Muscle layer of colon (tissue), 2 donors: ENCODE measurements around the gene AUTS2.

Experiments
- H3K27ac ChIP-seq: one replicate; pipeline ENCODE4 v1.7.0; 2013; ENCODE audit warnings: low read depth, mild to moderate bottlenecking, low read length, moderate library complexity
- H3K27me3 ChIP-seq, 2 donors: one replicate each; pipeline ENCODE4 v1.7.0; 2013; ENCODE audit warnings: low read length in 2 of 2, mild to moderate bottlenecking in 2 of 2; ENCODE audit not compliant: insufficient read depth in 2 of 2, control insufficient read depth in 1 of 2
- H3K36me3 ChIP-seq: one replicate; pipeline ENCODE4 v1.7.0; 2013; ENCODE audit warnings: mild to moderate bottlenecking, low read length; ENCODE audit not compliant: insufficient read depth
- H3K4me1 ChIP-seq: one replicate; pipeline ENCODE4 v1.7.0; 2013; ENCODE audit warnings: mild to moderate bottlenecking, low read length; ENCODE audit not compliant: insufficient read depth
- H3K4me3 ChIP-seq, 2 donors: one replicate each; pipeline ENCODE4 v1.7.0; 2013; ENCODE audit warnings: low read length in 2 of 2, low read depth in 1 of 2, mild to moderate bottlenecking in 1 of 2, moderate library complexity in 1 of 2
- H3K9ac ChIP-seq: one replicate; pipeline ENCODE4 v1.7.0; 2013; ENCODE audit warnings: low read length
- H3K9me3 ChIP-seq: one replicate; pipeline ENCODE4 v1.7.0; 2013; ENCODE audit warnings: mild to moderate bottlenecking, low read length
- donor health status: abdominal sarcoma.
- donor health status: Adenocarcinoma of cecum.

AUTS2 gene

GRCh38 chr7:70456719-70457118, 858.4 kb downstream of the AUTS2 start:
- Histone ChIP-seq H3K9me3 (no peaks in the 10 kb centered on the region), H3K27me3 (no peaks in the 10 kb centered on the region), H3K4me3 (no peak overlapping the region), H3K36me3 (no peaks in the 10 kb centered on the region), H3K27ac (no peak overlapping the region), H3K4me1 (no peaks in the 10 kb centered on the region), H3K9ac (no peak overlapping the region)

- Histone ChIP-seq H3K4me1 (no peaks in the 10 kb centered on the region), H3K9ac (no peak overlapping the region), H3K27me3 (no peaks in the 10 kb centered on the region), H3K4me3 (no peak overlapping the region), H3K27ac (no peak overlapping the region), H3K9me3 (no peaks in the 10 kb centered on the region), H3K36me3 (no peaks in the 10 kb centered on the region)
Measured at GRCh38 chr7:70457482-70457881, 859.2 kb downstream of the AUTS2 start.

- no peak overlapping the region for H3K9ac ChIP-seq
- no peaks in the 10 kb centered on the region for H3K36me3 ChIP-seq
- no peak overlapping the region for H3K4me3 ChIP-seq
- H3K27me3 ChIP-seq = no peaks in the 10 kb centered on the region
- no peaks in the 10 kb centered on the region for H3K4me1 ChIP-seq
- no peak overlapping the region for H3K27ac ChIP-seq
- H3K9me3 ChIP-seq = no peaks in the 10 kb centered on the region
Measured at GRCh38 chr7:70457883-70458680, 859.8 kb downstream of the AUTS2 start.

GRCh38 chr7:70458745-70459144, 860.5 kb downstream of the AUTS2 start:
- no peaks in the 10 kb centered on the region for H3K4me1 ChIP-seq
- H3K4me3 ChIP-seq = no peak overlapping the region
- no peak overlapping the region for H3K27ac ChIP-seq
- no peak overlapping the region for H3K9ac ChIP-seq
- no peaks in the 10 kb centered on the region for H3K9me3 ChIP-seq
- H3K27me3 ChIP-seq = no peaks in the 10 kb centered on the region
- no peaks in the 10 kb centered on the region for H3K36me3 ChIP-seq

- H3K27me3 ChIP-seq = no peaks in the 10 kb centered on the region
- H3K36me3 ChIP-seq = no peaks in the 10 kb centered on the region
- no peak overlapping the region for H3K4me3 ChIP-seq
- no peak overlapping the region for H3K27ac ChIP-seq
- no peaks in the 10 kb centered on the region for H3K9me3 ChIP-seq
- H3K9ac ChIP-seq = no peak overlapping the region
- H3K4me1 ChIP-seq = no peaks in the 10 kb centered on the region
Measured at GRCh38 chr7:70459546-70459945, 861.3 kb downstream of the AUTS2 start.

- Histone ChIP-seq H3K4me1 (no peaks in the 10 kb centered on the region), H3K9me3 (no peaks in the 10 kb centered on the region), H3K4me3 (no peak overlapping the region), H3K9ac (no peak overlapping the region), H3K27ac (no peak overlapping the region), H3K36me3 (no peaks in the 10 kb centered on the region), H3K27me3 (no peaks in the 10 kb centered on the region)
Measured at GRCh38 chr7:70460071-70460470, 861.8 kb downstream of the AUTS2 start.

- H3K9ac ChIP-seq = no peak overlapping the region
- no peak overlapping the region for H3K27ac ChIP-seq
- H3K4me1 ChIP-seq = no peaks in the 10 kb centered on the region
- no peak overlapping the region for H3K4me3 ChIP-seq
- H3K36me3 ChIP-seq = no peaks in the 10 kb centered on the region
- H3K27me3 ChIP-seq = no peaks in the 10 kb centered on the region
- no peaks in the 10 kb centered on the region for H3K9me3 ChIP-seq
Measured at GRCh38 chr7:70460562-70460961, 862.3 kb downstream of the AUTS2 start.

- H3K27ac ChIP-seq = no peak overlapping the region
- H3K4me3 ChIP-seq = no peak overlapping the region
- H3K9ac ChIP-seq = no peak overlapping the region
- H3K27me3 ChIP-seq = no peaks in the 10 kb centered on the region
- no peaks in the 10 kb centered on the region for H3K9me3 ChIP-seq
- H3K4me1 ChIP-seq = no peaks in the 10 kb centered on the region
- no peaks in the 10 kb centered on the region for H3K36me3 ChIP-seq
Measured at GRCh38 chr7:70463352-70463938, 865.2 kb downstream of the AUTS2 start.

- Histone ChIP-seq H3K27ac (no peak overlapping the region), H3K4me3 (no peak overlapping the region), H3K4me1 (no peaks in the 10 kb centered on the region), H3K36me3 (no peaks in the 10 kb centered on the region), H3K9me3 (no peaks in the 10 kb centered on the region), H3K27me3 (no peaks in the 10 kb centered on the region), H3K9ac (no peak overlapping the region)
Measured at GRCh38 chr7:70466725-70467364, 868.6 kb downstream of the AUTS2 start.

- Histone ChIP-seq H3K4me3 (no peak overlapping the region), H3K27me3 (no peaks in the 10 kb centered on the region), H3K4me1 (no peaks in the 10 kb centered on the region), H3K9me3 (no peaks in the 10 kb centered on the region), H3K27ac (no peak overlapping the region), H3K36me3 (no peaks in the 10 kb centered on the region), H3K9ac (no peak overlapping the region)
Measured at GRCh38 chr7:70470746-70471145, 872.5 kb downstream of the AUTS2 start.

GRCh38 chr7:70472601-70473237, 874.4 kb downstream of the AUTS2 start:
- no peaks in the 10 kb centered on the region for H3K4me1 ChIP-seq
- H3K36me3 ChIP-seq = no peaks in the 10 kb centered on the region
- H3K9me3 ChIP-seq = no peaks in the 10 kb centered on the region
- no peak overlapping the region for H3K27ac ChIP-seq
- H3K9ac ChIP-seq = no peak overlapping the region
- no peaks in the 10 kb centered on the region for H3K27me3 ChIP-seq
- no peak overlapping the region for H3K4me3 ChIP-seq
